ENCODE measurements around the gene KRT82. TPM values are rescaled to one million over a fixed set of nuclear protein-coding genes. Genes with fewer than 3 reads are reported as not detected.

The KRT82 gene
- total RNA-seq, 1 experiment from 2014 or later, result not detected

- DNase-seq (ENCODE audit: unreplicated experiment), result no peak
- no peaks in the 10 kb centered on the region for H3K36me3 Mint-ChIP-seq (ENCODE audit: insufficient read depth, unreplicated experiment)
- H3K27ac Mint-ChIP-seq (ENCODE audit: low read depth, unreplicated experiment), result no peak overlapping the region
- no peak for TF ChIP-seq CTCF (IDR thresholded peaks at IDR 0.05; ENCODE audit: unreplicated experiment)
- no peaks in the 10 kb centered on the region for H3K4me1 Mint-ChIP-seq (ENCODE audit: insufficient read depth, unreplicated experiment)
- H3K9me3 Mint-ChIP-seq (ENCODE audit: unreplicated experiment), result no peaks in the 10 kb centered on the region
- intact Hi-C loops (cut with micrococcal nuclease), result no loop called here
- H3K4me3 Mint-ChIP-seq (ENCODE audit: unreplicated experiment), result no peak overlapping the region
- CTCF ChIA-PET, result interaction anchor here (0.7 to 1.3 kb wide), 2 partner anchors 9 to 24 kb away, joined by 3 to 4 read pairs; no protein-coding TSS in a partner anchor
- POLR2A ChIA-PET, result interaction anchor here (0.7 kb wide), 1 partner anchor 38 kb away, joined by 4 read pairs; no protein-coding TSS in a partner anchor
- H3K27me3 Mint-ChIP-seq (ENCODE audit: insufficient read depth, unreplicated experiment), result peaks cover 30% of the 10 kb centered on the region
- no TSS peak for BruUV-seq (replicated peaks)
Measured at GRCh38 chr12:52356031-52356761, 49.9 kb downstream of the KRT82 start.

- Mint-ChIP-seq H3K4me3 (ENCODE audit: unreplicated experiment) (no peak overlapping the region), H3K27ac (ENCODE audit: low read depth, unreplicated experiment) (no peak overlapping the region), H3K36me3 (ENCODE audit: insufficient read depth, unreplicated experiment) (no peaks in the 10 kb centered on the region), H3K9me3 (ENCODE audit: unreplicated experiment) (no peaks in the 10 kb centered on the region), H3K27me3 (ENCODE audit: insufficient read depth, unreplicated experiment) (peaks cover 30% of the 10 kb centered on the region), H3K4me1 (ENCODE audit: insufficient read depth, unreplicated experiment) (no peaks in the 10 kb centered on the region)
- no peak for DNase-seq (ENCODE audit: unreplicated experiment)
- TF ChIP-seq CTCF (IDR thresholded peaks at IDR 0.05; ENCODE audit: unreplicated experiment), result no peak
- intact Hi-C loops (cut with micrococcal nuclease), result no loop called here
- ChIA-PET CTCF (interaction anchor here (0.5 to 1.3 kb wide), 5 partner anchors 8 to 636 kb away, joined by 3 to 4 read pairs (median 4); no protein-coding TSS in a partner anchor), POLR2A (no interaction called here)
- BruUV-seq (replicated peaks), result no TSS peak
Measured at GRCh38 chr12:52355176-52355575, 51.0 kb downstream of the KRT82 start.

- H3K27ac Mint-ChIP-seq (ENCODE audit: low read depth, unreplicated experiment), result no peak overlapping the region
- POLR2A ChIA-PET, result no interaction called here
- peaks cover 30% of the 10 kb centered on the region for H3K27me3 Mint-ChIP-seq (ENCODE audit: insufficient read depth, unreplicated experiment)
- peak; percentile 20 for DNase-seq (ENCODE audit: unreplicated experiment)
- CTCF ChIA-PET, result interaction anchor here (0.7 to 0.8 kb wide), 2 partner anchors 27 to 626 kb away, joined by 4 to 6 read pairs; no protein-coding TSS in a partner anchor
- peaks cover 3% of the 10 kb centered on the region for H3K4me1 Mint-ChIP-seq (ENCODE audit: insufficient read depth, unreplicated experiment)
- TF ChIP-seq CTCF (IDR thresholded peaks at IDR 0.05; ENCODE audit: unreplicated experiment), result no peak
- H3K9me3 Mint-ChIP-seq (ENCODE audit: unreplicated experiment), result no peaks in the 10 kb centered on the region
- no peak overlapping the region for H3K4me3 Mint-ChIP-seq (ENCODE audit: unreplicated experiment)
- no peaks in the 10 kb centered on the region for H3K36me3 Mint-ChIP-seq (ENCODE audit: insufficient read depth, unreplicated experiment)
- intact Hi-C loops (cut with micrococcal nuclease), result no loop called here
- no TSS peak for BruUV-seq (replicated peaks)
Measured at GRCh38 chr12:52354200-52354599, 51.9 kb downstream of the KRT82 start.

- Mint-ChIP-seq H3K4me3 (ENCODE audit: unreplicated experiment) (no peak overlapping the region), H3K27me3 (ENCODE audit: insufficient read depth, unreplicated experiment) (peaks cover 30% of the 10 kb centered on the region), H3K36me3 (ENCODE audit: insufficient read depth, unreplicated experiment) (no peaks in the 10 kb centered on the region), H3K9me3 (ENCODE audit: unreplicated experiment) (no peaks in the 10 kb centered on the region), H3K27ac (ENCODE audit: low read depth, unreplicated experiment) (no peak overlapping the region), H3K4me1 (ENCODE audit: insufficient read depth, unreplicated experiment) (peaks cover 7% of the 10 kb centered on the region)
- no TSS peak for BruUV-seq (replicated peaks)
- CTCF ChIA-PET, result interaction anchor here (0.8 to 1.3 kb wide), 2 partner anchors 196 to 626 kb away, joined by 4 read pairs; no protein-coding TSS in a partner anchor
- no peak for TF ChIP-seq CTCF (IDR thresholded peaks at IDR 0.05; ENCODE audit: unreplicated experiment)
- DNase-seq (ENCODE audit: unreplicated experiment), result no peak
- intact Hi-C loops (cut with micrococcal nuclease), result no loop called here
- POLR2A ChIA-PET, result no interaction called here
Measured at GRCh38 chr12:52353766-52354165, 52.4 kb downstream of the KRT82 start.

Data from MCF 10A (cell line).